Neutrophil (primary cell): ENCODE measurements around the gene TM4SF4.

Source experiments
- H3K27ac ChIP-seq: fragments of 200-600 bp; sonication (generic); 2 replicates; pipeline ENCODE4 v1.5.1; 2016; ENCODE audit warnings: mild to moderate bottlenecking, moderate library complexity
- H3K27me3 ChIP-seq: fragments of 200-600 bp; sonication (generic); 2 replicates; pipeline ENCODE4 v1.6.0; 2016; ENCODE audit warnings: mild to moderate bottlenecking
- H3K36me3 ChIP-seq: fragments of 200-600 bp; sonication (generic); 2 replicates; pipeline ENCODE4 v1.5.1; 2017
- H3K4me1 ChIP-seq, 2 experiments: fragments of 200-600 bp in 1 of 2; sonication (generic) in 1 of 2; 1 replicate in 1 of 2; 2 replicates in 1 of 2; pipeline versions ENCODE4 v1.5.1 to v1.6.1; 2013 to 2016; ENCODE audit warnings: low read depth in 1 of 2, low read length in 1 of 2, mild to moderate bottlenecking in 1 of 2, moderate library complexity in 1 of 2; ENCODE audit not compliant: control insufficient read depth in 1 of 2, insufficient read depth in 1 of 2
- H3K4me3 ChIP-seq, 2 experiments: fragments of 200-600 bp in 1 of 2; sonication (generic) in 1 of 2; 1 replicate in 1 of 2; 2 replicates in 1 of 2; pipeline ENCODE4 v1.5.1; 2013 to 2016; ENCODE audit warnings: low read depth in 1 of 2, low read length in 1 of 2, mild to moderate bottlenecking in 1 of 2, moderate library complexity in 1 of 2
- H3K9me3 ChIP-seq: fragments of 200-600 bp; sonication (generic); 2 replicates; pipeline ENCODE4 v1.5.1; 2016
- CTCF ChIP-seq: fragments of 200-600 bp; sonication (generic); IDR thresholded peaks from 2 replicates; pipeline ENCODE4 v1.5.1; 2016; ENCODE audit warnings: antibody characterized with exemption

TM4SF4 gene

GRCh38 chr3:149474250-149474817 is at the start of gene TM4SF4:
TM4SF4 (plus strand) TSS chr3:149474697; CDS start chr3:149474878, 181 bp downstream.
- Histone ChIP-seq H3K4me3 (no peak within 1 kb of the TSS), H3K36me3 (no peaks in the 10 kb centered on the region), H3K27me3 (no peaks in the 10 kb centered on the region), H3K9me3 (no peaks in the 10 kb centered on the region), H3K4me1 (peaks cover 17 to 20% of the 10 kb centered on the region in 2 experiments), H3K27ac (peak within 1 kb of the TSS; percentile 73)
- no peak for TF ChIP-seq CTCF

GRCh38 chr3:149424918-149425317 is 49.6 kb upstream of the TM4SF4 start:
- Histone ChIP-seq H3K36me3 (no peaks in the 10 kb centered on the region), H3K4me1 (peaks cover 3 to 5% of the 10 kb centered on the region in 2 experiments), H3K4me3 (no peak overlapping the region), H3K27me3 (no peaks in the 10 kb centered on the region), H3K9me3 (no peaks in the 10 kb centered on the region), H3K27ac (no peak overlapping the region)
- TF ChIP-seq CTCF = no peak

GRCh38 chr3:149426325-149426724 is 48.2 kb upstream of the TM4SF4 start:
- Histone ChIP-seq H3K36me3 (no peaks in the 10 kb centered on the region), H3K4me3 (no peak overlapping the region)

GRCh38 chr3:149428087-149428486 is 46.4 kb upstream of the TM4SF4 start:
- no peaks in the 10 kb centered on the region for H3K36me3 ChIP-seq
- no peak overlapping the region for H3K27ac ChIP-seq
- no peak for TF ChIP-seq CTCF
- H3K4me3 ChIP-seq = no peak overlapping the region
- no peaks in the 10 kb centered on the region for H3K27me3 ChIP-seq
- H3K9me3 ChIP-seq = no peaks in the 10 kb centered on the region
- no peaks in the 10 kb centered on the region for H3K4me1 ChIP-seq

More at GRCh38 chr3:149426325-149426724, 48.2 kb upstream of the TM4SF4 start:
- no peak for TF ChIP-seq CTCF
- Histone ChIP-seq H3K27me3 (no peaks in the 10 kb centered on the region), H3K27ac (no peak overlapping the region), H3K9me3 (no peaks in the 10 kb centered on the region), H3K4me1 (no peaks in the 10 kb centered on the region)

GRCh38 chr3:149430216-149430615 is 44.3 kb upstream of the TM4SF4 start:
- no peak overlapping the region for H3K4me3 ChIP-seq
- H3K36me3 ChIP-seq = no peaks in the 10 kb centered on the region
- H3K9me3 ChIP-seq = no peaks in the 10 kb centered on the region
- H3K4me1 ChIP-seq = no peaks in the 10 kb centered on the region
- TF ChIP-seq CTCF = no peak
- H3K27ac ChIP-seq = no peak overlapping the region
- H3K27me3 ChIP-seq = no peaks in the 10 kb centered on the region
